ENCODE data around the gene EEIG1. TPM values are rescaled to one million over a fixed set of nuclear protein-coding genes. Genes with fewer than 3 reads are reported as not detected.

The EEIG1 gene
- total and polyA plus RNA-seq, 2 of the 4 experiments (the other 2 are of a cell fraction): 1.1 to 23.2 TPM

DNA sequence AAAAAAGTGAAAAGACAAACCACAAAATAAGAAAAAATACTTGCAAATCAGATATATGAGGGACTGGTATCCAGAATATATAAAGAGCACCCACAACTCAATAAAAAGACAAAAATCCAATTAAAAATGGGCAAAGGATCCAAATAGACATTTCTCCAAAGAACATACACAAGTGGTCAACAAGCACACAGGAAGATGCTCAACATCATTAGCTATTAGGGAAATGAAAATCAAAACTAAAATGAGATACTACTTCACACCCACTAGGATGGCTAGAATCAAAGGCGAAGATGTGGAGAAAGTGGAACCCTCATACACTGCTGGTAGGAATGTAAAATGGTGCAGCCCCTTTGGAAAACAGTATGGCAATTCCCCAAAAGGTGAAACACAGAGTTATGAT is 22.1 kb downstream of the EEIG1 start:
- intact Hi-C loops (cut with micrococcal nuclease): no loop called here
- DNase-seq (no peak), ATAC-seq (ENCODE audit: low read depth) (no peak)
- Histone ChIP-seq H3K4me2 (ENCODE audit: low read depth, low read length) (no peak overlapping the region), H3K14ac (replicated peaks; ENCODE audit: low read depth, low read length) (no peak overlapping the region), H3K23ac (ENCODE audit: low read depth, low read length) (no peak overlapping the region), H3K9me1 (ENCODE audit: insufficient read depth, low read length) (peaks cover 9% of the 10 kb centered on the region), H3K4me1 (ENCODE audit: control insufficient read depth, insufficient read depth, low read length) (peaks cover 15% of the 10 kb centered on the region), H2AK9ac (replicated peaks; ENCODE audit: low read depth, low read length, poor library complexity) (no peak overlapping the region), H3K36me3 (ENCODE audit: control insufficient read depth, insufficient read depth, low read length) (no peaks in the 10 kb centered on the region), H4K8ac (ENCODE audit: low read depth in 2 of 2, low read length in 2 of 2) (no peak overlapping the region), H3K56ac (ENCODE audit: extremely low read depth, insufficient read depth, low read length) (no peak overlapping the region), H3K18ac (ENCODE audit: low read depth, low read length) (no peak overlapping the region), H3K9me3 (ENCODE audit: control insufficient read depth, insufficient read depth, low read length) (no peaks in the 10 kb centered on the region; the same call in 1 of the 2 replicates), H2AFZ (replicated peaks; ENCODE audit: low read length, poor library complexity) (no peak overlapping the region), H2BK5ac (ENCODE audit: low read depth, low read length, poor library complexity, severe bottlenecking) (no peak overlapping the region), H3K79me1 (ENCODE audit: low read depth in 1 of 2, low read length in 2 of 2) (peaks cover 23 to 78% of the 10 kb centered on the region in 2 experiments), H2BK15ac (ENCODE audit: low read depth, low read length) (no peak overlapping the region), H4K91ac (ENCODE audit: insufficient read depth, low read depth, low read length) (no peak overlapping the region), H2BK20ac (ENCODE audit: low read depth, low read length) (no peak overlapping the region), H4K20me1 (ENCODE audit: insufficient read depth, low read length) (peaks cover 23% of the 10 kb centered on the region), H3K27ac (ENCODE audit: insufficient read depth, low read length) (no peak overlapping the region), H4K5ac (ENCODE audit: low read depth, low read length) (no peak overlapping the region), H3K9ac (ENCODE audit: low read depth, low read length) (no peak overlapping the region), H2AK5ac (ENCODE audit: low read depth, low read length) (no peak overlapping the region), H3K4me3 (ENCODE audit: insufficient read depth, low read depth, low read length) (no peak overlapping the region), H3K4ac (ENCODE audit: low read depth, low read length) (no peak overlapping the region), H2BK120ac (ENCODE audit: low read depth, low read length) (no peak overlapping the region), H3K27me3 (ENCODE audit: control insufficient read depth, insufficient read depth, low read length) (no peaks in the 10 kb centered on the region)
- CTCF ChIA-PET: no interaction called here
- WGBS, 2 experiments (ENCODE audit: extremely low coverage in 2 of 2, insufficient read length in 1 of 2): no CpG with 5 or more reads among the region's 1 CpG
- TF ChIP-seq CEBPB (IDR thresholded peaks at IDR 0.05; ENCODE audit: low read depth, low read length) (no peak), BHLHE40 (IDR thresholded peaks at IDR 0.05; ENCODE audit: low read depth, low read length) (no peak), CTCF (conservative IDR thresholded peaks at IDR 0.05; ENCODE audit: low read depth, low read length) (no peak), MAFK (IDR thresholded peaks at IDR 0.05; ENCODE audit: low read depth, low read length) (no peak), SMC3 (IDR thresholded peaks at IDR 0.05; ENCODE audit: low read depth, low read length) (no peak), POLR2A (IDR thresholded peaks at IDR 0.05; ENCODE audit: low read depth, low read length) (no peak), NFE2L2 (IDR thresholded peaks at IDR 0.05; ENCODE audit: low read depth, low read length) (no peak), ELK1 (IDR thresholded peaks at IDR 0.05; ENCODE audit: borderline replicate concordance, low read depth, low read length) (no peak), MAZ (IDR thresholded peaks at IDR 0.05; ENCODE audit: borderline replicate concordance, low read depth, low read length) (no peak), RCOR1 (IDR thresholded peaks at IDR 0.05; ENCODE audit: insufficient replicate concordance, low read length) (no peak), RAD21 (IDR thresholded peaks at IDR 0.05; ENCODE audit: low read length) (no peak), FOS (IDR thresholded peaks at IDR 0.05; ENCODE audit: low read depth, low read length) (no peak), CHD1 (IDR thresholded peaks at IDR 0.05; ENCODE audit: low read depth, low read length) (no peak), RFX5 (IDR thresholded peaks at IDR 0.05; ENCODE audit: low read depth, low read length) (no peak), MXI1 (IDR thresholded peaks at IDR 0.05; ENCODE audit: borderline replicate concordance, low read depth, low read length) (no peak)
- TF ChIP-seq, protein P1, sequence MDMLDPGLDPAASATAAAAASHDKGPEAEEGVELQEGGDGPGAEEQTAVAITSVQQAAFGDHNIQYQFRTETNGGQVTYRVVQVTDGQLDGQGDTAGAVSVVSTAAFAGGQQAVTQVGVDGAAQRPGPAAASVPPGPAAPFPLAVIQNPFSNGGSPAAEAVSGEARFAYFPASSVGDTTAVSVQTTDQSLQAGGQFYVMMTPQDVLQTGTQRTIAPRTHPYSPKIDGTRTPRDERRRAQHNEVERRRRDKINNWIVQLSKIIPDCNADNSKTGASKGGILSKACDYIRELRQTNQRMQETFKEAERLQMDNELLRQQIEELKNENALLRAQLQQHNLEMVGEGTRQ (IDR thresholded peaks at IDR 0.05; ENCODE audit: low read depth, low read length): no peak
- dilution Hi-C loops (cut with HindIII; ENCODE audit: low sequenced_read_pairs, unreplicated experiment): no loop called here
- in situ Hi-C loops (cut with MboI; ENCODE audit: low sequenced_read_pairs): loop anchor here (5.0 kb wide), 1 partner anchor 74 kb away; no protein-coding TSS in a partner anchor
- BruUV-seq (replicated peaks): no TSS peak
- POLR2A ChIA-PET (ENCODE audit: unreplicated experiment): no interaction called here
